Upper lobe of left lung (tissue), 4 donors: ENCODE data around the gene INPP5D.

ENCODE experiments used
- EP300 ChIP-seq, 4 donors: sonication (generic); formaldehyde crosslinking; IDR thresholded peaks; one replicate each; pipeline ENCODE4 v1.5.1; 2017; ENCODE audit warnings: antibody characterized with exemption in 4 of 4, control low read depth in 2 of 4
- POLR2A ChIP-seq, 4 donors: fragments of 450-650 bp; IDR thresholded peaks; one replicate each; pipeline ENCODE4 v1.5.1; 2016 to 2017; ENCODE audit warnings: antibody characterized with exemption in 4 of 4, mild to moderate bottlenecking in 2 of 4
- POLR2AphosphoS5 ChIP-seq, 2 donors: sonication (generic); formaldehyde crosslinking; IDR thresholded peaks; one replicate each; pipeline ENCODE4 v1.5.1; 2017; ENCODE audit warnings: antibody characterized with exemption in 2 of 2
- TF ChIP-seq, protein P1 (sequence below), 6 experiments: fragments of 450-650 bp in 4 of 6; fragments of 200-600 bp in 2 of 6; sonication (generic) in 2 of 6; IDR thresholded peaks; one replicate each; pipeline ENCODE4 v1.5.1; 2016 to 2019; ENCODE audit warnings: antibody characterized with exemption in 6 of 6

GRCh38 chr2:233163486-233164103 is 103.5 kb downstream of the INPP5D start:
- TF ChIP-seq, protein P1, sequence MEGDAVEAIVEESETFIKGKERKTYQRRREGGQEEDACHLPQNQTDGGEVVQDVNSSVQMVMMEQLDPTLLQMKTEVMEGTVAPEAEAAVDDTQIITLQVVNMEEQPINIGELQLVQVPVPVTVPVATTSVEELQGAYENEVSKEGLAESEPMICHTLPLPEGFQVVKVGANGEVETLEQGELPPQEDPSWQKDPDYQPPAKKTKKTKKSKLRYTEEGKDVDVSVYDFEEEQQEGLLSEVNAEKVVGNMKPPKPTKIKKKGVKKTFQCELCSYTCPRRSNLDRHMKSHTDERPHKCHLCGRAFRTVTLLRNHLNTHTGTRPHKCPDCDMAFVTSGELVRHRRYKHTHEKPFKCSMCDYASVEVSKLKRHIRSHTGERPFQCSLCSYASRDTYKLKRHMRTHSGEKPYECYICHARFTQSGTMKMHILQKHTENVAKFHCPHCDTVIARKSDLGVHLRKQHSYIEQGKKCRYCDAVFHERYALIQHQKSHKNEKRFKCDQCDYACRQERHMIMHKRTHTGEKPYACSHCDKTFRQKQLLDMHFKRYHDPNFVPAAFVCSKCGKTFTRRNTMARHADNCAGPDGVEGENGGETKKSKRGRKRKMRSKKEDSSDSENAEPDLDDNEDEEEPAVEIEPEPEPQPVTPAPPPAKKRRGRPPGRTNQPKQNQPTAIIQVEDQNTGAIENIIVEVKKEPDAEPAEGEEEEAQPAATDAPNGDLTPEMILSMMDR (IDR thresholded peaks at IDR 0.05), result no peak
- TF ChIP-seq POLR2A (IDR thresholded peaks at IDR 0.05) (no peak), EP300 (IDR thresholded peaks at IDR 0.05) (no peak), POLR2AphosphoS5 (IDR thresholded peaks at IDR 0.05) (no peak)
